ENCODE results near the gene MYL9.

DNA sequence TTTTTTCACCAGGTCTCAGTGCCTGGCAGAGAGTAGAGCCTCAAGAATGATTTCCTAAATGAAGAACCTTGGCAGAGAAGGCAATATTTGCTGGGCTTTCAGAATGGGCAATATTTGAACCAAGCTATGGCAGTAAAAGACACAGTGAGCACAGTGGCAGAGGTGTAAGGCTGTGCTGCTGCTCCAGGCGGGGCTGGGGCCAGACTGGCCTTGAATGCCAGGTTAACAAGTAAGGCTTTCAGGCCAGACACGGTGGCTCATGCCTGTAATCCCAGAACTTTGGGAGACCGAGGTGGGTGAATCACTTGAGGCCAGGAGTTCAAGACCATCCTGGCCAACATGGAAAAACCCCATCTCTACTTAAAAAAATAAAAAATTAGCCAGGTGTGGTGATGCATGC lies 8.5 kb upstream of the MYL9 start:
- TF ChIP-seq, protein P1, sequence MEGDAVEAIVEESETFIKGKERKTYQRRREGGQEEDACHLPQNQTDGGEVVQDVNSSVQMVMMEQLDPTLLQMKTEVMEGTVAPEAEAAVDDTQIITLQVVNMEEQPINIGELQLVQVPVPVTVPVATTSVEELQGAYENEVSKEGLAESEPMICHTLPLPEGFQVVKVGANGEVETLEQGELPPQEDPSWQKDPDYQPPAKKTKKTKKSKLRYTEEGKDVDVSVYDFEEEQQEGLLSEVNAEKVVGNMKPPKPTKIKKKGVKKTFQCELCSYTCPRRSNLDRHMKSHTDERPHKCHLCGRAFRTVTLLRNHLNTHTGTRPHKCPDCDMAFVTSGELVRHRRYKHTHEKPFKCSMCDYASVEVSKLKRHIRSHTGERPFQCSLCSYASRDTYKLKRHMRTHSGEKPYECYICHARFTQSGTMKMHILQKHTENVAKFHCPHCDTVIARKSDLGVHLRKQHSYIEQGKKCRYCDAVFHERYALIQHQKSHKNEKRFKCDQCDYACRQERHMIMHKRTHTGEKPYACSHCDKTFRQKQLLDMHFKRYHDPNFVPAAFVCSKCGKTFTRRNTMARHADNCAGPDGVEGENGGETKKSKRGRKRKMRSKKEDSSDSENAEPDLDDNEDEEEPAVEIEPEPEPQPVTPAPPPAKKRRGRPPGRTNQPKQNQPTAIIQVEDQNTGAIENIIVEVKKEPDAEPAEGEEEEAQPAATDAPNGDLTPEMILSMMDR (IDR thresholded peaks at IDR 0.05) = no peak
- no peak for TF ChIP-seq POLR2A (IDR thresholded peaks at IDR 0.05)

All from Peyer's patch (tissue), 4 donors.